HG03095 (cell line): Measurements from ENCODE around the gene KRT40.
"Not testable (repeated sequence)": the region's sequence is repeated elsewhere in the genome, so short reads cannot be mapped to it uniquely, and the experiment has no call there.

Experiments
- ATAC-seq: cut with Tn5 transposase; IDR thresholded peaks from one replicate; pipeline ENCODE4 v1.9.1; 2021; ENCODE audit warnings: moderate library complexity; ENCODE audit not compliant: unreplicated experiment

KRT40 gene

GRCh38 chr17:40984226-40984625 is at the start of gene KRT40:
Gene KRT40 (minus strand): TSS chr17:40984326. CDS start chr17:40984273, 53 bp downstream.
- ATAC-seq: no peak

GRCh38 chr17:41029633-41030245 is 45.6 kb upstream of the KRT40 start, which contains the start of gene KRTAP1-4:
Gene KRTAP1-4 (minus strand): TSS chr17:41030195. CDS start chr17:41030078, 117 bp downstream.
- ATAC-seq: no peak

GRCh38 chr17:41026715-41027471 is 42.8 kb upstream of the KRT40 start, which contains the start of gene KRTAP1-5:
Gene KRTAP1-5 (minus strand): TSS chr17:41027208. CDS start chr17:41027155, 53 bp downstream.
- ATAC-seq: no peak

DNA sequence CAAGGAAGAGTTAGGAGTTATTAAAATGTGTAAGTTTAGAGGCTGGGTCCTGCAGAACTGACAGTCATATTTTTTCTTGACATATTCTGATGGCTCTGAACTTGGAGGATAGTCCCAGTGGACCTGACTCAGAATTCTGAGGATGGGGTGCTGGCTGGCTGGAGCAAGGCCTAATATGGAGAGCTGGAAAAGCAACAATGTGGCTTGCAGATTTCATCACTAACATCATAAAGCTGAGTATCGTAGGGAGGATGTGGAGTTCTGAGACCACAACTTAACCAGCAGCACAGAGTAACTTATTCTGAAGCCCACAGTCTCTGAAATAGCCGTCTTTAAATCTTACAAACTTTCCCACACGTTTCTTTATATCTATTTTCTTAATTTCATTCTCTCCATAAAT is 40.6 kb upstream of the KRT40 start:
- no peak for ATAC-seq

- no peak for ATAC-seq
Measured at GRCh38 chr17:41020336-41020735, 36.2 kb upstream of the KRT40 start.

DNA sequence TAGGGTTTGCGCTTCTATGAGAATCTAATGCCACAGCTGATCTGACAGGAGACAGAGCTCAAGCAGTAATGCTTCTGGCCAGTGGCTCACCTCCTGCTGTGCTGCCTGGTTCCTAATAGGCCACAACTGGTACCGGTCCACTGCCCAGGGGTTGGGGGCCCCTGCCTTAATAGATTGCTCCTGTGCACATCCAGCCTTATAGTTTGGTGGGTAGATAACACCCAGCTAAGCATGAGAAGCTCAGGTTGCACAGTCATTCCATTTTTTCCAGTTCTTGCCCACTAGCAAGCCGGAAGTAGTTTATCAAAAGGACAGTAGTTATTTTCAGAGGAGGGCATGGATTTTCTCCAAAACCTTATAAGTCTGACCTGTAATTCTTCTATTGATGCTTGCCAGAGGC is 35.3 kb upstream of the KRT40 start:
- no peak for ATAC-seq

DNA sequence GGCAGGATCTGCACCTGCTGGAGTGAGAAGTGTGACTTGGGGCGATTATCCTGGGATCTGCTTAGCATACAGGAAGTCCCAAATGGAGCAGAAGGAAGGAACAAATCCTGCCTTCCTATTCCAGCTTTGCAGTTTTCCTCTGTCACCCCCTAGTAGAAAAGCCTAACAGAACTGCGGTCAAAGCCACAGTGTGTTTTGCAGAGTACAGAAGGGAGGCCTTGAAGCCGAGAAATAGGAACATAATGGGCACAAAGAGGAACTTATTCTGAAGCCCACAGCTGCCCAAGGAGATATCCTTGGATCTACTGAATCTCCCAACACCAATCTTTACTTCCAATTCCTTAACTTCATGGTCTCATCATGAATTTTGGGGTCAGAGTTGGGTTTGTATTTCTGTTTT is 34.4 kb upstream of the KRT40 start:
- ATAC-seq: no peak

- no peak for ATAC-seq
Measured at GRCh38 chr17:41016578-41017215, 32.6 kb upstream of the KRT40 start.

- no peak for ATAC-seq
Measured at GRCh38 chr17:41015454-41015853, 31.3 kb upstream of the KRT40 start.

DNA sequence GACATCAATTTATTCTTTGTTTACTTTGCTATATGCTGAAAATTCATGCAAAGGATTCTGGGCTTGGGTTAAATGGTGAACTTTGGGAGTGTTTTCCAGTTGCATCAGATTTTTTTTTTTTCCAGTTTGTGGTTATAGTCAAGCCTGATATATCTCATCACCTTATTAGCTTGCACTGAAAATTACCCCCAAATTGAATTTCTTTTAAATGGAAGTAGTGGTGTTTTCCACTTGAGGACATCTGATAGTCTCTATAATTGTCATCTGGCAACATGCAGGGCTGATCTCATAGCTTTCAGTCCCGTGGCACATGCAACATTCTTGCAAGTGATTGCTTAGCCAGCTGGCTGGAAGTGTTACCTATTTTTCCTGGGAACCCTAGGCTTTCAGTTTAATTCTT is 29.5 kb upstream of the KRT40 start:
- no peak for ATAC-seq

- ATAC-seq: no peak
Measured at GRCh38 chr17:41013181-41013580, 29.1 kb upstream of the KRT40 start.

GRCh38 chr17:41012326-41013120 is 28.4 kb upstream of the KRT40 start:
- no peak for ATAC-seq

DNA sequence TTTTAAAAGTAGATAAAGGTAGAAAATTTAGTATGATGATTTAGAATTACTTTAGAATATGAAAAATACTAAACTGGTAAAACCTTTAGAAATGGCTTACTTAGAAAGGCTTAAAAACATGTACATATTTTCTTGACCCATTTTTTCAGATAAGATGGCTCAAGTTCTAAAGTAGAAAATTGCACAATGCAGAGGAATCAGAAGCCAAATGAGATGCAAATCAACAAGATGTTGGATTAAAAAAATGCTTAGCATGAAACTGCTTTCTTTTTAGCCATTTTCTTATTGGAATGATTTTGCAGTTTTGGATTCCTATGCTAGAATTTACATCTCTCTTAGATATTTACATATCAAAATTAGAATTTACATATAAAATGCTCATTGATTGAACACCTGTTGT is 26.3 kb upstream of the KRT40 start:
- no peak for ATAC-seq

DNA sequence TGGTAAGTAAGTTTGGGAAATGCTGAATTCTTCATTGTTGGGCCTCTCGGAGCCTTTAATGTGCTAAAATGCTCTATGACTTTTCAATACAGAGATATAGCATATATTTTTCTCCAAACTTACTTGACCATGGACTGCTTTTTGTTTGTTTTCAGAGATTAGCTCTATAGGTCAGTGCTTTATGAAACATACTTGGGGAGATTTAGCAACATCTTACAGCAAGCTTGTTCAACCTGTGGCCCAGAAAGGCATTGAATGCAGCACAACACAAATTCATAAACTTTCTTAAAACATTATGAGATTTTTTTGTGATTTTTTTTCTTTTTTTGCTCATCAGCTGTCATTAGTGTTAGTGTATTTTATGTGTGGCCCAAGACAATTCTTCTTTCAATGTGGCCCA is 25.8 kb upstream of the KRT40 start:
- no peak for ATAC-seq

DNA sequence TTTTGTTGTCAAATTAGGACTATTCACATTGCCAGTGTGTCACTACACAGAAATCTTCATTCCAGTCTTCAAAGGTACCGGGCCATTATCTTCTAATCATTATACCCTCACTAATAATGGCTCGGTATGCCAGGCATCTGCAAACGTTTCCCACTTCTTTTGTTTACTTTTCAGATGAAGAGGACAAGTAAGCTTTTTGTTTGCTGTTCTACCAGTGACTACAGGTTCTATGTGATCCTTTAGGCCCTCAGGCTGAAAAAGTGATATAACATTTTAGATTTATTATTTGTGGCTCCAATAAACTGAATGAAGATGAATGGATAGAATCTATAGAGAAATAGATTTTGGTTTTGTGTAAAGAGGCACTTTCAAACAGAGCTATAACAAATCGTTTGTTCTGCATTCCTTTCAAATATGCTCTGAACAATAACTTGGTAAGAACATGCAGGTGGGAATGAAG is 25.2 kb upstream of the KRT40 start:
- ATAC-seq: no peak

DNA sequence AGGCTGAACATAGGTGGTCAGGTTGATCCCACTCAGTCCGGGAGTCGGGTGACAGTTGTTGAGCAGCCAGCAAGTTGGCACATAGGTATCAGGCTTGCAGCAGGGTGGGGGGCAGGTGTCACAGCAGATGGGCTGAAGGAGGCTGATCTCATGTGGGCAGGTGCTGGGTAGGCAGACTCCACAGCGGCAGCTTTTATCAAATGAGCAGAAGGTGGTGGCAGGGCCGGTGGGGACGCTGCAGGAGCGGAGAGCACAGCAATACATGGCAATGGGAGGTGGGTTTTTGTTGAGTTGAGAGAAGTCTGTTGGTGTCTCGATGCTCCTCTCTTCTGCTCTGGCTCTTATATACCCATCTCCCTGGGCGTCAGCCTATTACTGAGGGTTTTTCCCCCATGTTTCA is 24.7 kb upstream of the KRT40 start, which contains the start of gene KRTAP3-1:
Gene KRTAP3-1, minus strand, starts transcription at position 318 of the 400 bp plus-strand sequence. Its CDS starts 54 bp downstream, at position 264.
- ATAC-seq: no peak

DNA sequence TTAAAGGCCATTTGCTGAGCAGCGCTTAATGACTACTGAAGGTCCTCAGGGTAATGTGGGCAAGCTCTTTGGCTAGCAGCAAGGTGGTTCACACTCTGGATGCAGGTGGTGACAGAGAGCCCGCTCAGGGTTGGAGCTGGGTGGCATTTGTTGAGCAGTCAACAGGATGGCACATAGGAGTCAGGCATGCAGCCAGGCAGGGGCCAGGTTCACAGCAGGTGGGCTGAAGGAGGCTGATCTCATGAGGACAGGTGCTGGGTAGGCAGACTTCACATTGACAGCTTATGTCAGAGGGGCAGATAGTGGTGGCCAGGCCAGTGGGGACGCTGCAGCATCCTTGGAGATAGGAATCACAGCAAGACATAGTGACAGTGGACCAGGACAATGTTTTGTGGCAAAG is 20.3 kb upstream of the KRT40 start:
- no peak for ATAC-seq

- no peak for ATAC-seq
Measured at GRCh38 chr17:41003926-41004325, 19.8 kb upstream of the KRT40 start.

GRCh38 chr17:41002814-41003213 is 18.7 kb upstream of the KRT40 start:
- no peak for ATAC-seq

DNA sequence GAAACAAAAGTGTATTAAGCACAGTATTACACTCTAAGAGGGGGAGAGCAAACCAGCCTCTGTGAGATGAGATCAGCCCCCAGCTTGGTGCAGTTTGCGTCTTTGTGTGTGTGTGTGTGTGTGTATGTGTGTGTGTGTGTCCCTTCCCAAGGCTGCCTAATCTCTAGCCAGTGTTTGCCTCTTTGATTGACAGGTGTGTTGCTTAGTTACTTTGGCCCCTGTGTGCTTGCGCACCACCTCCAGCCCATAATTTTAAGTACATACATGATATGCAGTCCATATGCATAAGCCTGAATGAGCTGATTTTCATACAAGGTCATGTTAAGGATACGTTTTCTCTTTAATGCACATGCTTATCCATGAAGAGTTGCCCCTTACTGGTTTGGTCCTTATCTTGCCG is 17.7 kb upstream of the KRT40 start:
- ATAC-seq: no peak

GRCh38 chr17:40999563-40999962 is 15.4 kb upstream of the KRT40 start, which contains the start of gene KRTAP3-2:
Gene KRTAP3-2 (minus strand): TSS chr17:40999906. CDS start chr17:40999853, 53 bp downstream.
- not testable (repeated sequence) for ATAC-seq
